ENCODE data around the gene FDPS.

FDPS gene

DNA sequence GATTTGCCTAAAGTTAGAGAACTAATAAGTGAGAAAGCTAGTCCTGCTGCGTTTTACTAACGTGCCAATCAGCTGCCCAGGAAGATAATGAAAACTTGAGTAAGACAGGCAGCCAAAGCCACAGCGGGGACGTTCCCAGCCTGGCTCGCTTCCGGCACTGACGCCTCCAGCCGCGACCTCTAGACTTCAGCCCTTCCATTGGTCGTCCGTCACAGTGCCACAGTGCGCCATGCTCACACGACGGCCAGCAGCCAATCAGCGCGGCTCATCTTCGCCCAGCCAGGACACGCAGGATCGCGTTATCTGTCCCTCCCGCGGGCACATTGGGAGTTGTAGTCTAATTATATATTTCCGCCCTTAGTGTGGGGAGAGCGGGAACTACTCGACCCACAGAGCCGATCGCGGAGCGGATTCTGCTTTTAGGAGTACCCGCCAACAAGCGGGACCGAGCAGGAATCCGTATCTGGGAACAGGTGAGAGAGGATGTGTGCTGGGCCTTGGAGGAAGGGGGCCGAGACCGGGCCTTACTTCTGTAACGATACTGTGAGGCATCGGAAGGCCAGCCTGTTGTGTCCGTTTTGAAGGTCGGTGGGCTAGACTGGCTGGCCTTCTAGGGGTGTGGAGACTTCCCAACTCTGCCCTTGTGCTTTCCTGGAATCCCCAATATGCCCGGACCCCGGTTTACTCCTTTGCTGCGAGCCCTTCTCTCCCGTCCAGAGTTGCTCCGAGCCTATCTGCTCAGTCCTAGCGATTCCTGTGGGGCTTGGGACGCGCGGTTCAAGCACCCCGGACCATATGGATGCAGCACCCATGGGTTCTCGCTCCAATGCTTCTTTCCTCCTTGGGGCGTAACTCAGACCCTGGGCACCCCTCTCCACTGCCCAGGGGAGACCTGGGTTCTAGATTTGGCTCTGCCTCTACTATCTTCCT is at the start of gene FDPS:
Gene FDPS, plus strand, starts transcription at position 374 of the 930 bp plus-strand sequence. CDS start 924 bp downstream, outside the sequence.
- peak; percentile 98 for DNase-seq (ENCODE audit: low spot score)

DNA sequence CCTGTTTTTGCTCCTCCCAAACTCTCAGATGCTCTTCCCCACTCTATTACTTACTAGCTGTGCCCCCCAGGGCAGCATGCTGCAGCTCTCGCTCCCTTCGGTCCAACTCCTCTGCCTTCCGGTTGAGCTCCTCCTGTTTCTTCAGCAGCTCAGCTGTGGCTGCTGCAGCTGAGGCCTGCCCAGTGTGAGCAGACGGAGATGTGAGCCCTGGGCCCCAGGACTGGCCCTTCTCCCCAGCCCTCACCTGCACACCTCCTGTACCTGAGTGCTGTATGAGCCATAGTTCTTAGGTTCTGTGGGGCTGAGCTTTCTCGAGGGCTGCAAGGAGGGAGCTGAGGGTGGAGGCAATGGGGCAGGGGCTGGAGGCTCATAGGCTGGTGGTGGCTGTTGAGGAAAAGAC is 48.4 kb upstream of the FDPS start:
- DNase-seq (ENCODE audit: low spot score), result no peak

GRCh38 chr1:155261493-155261851 is 47.2 kb upstream of the FDPS start:
- peak; percentile 40 for DNase-seq (ENCODE audit: low spot score)

DNA sequence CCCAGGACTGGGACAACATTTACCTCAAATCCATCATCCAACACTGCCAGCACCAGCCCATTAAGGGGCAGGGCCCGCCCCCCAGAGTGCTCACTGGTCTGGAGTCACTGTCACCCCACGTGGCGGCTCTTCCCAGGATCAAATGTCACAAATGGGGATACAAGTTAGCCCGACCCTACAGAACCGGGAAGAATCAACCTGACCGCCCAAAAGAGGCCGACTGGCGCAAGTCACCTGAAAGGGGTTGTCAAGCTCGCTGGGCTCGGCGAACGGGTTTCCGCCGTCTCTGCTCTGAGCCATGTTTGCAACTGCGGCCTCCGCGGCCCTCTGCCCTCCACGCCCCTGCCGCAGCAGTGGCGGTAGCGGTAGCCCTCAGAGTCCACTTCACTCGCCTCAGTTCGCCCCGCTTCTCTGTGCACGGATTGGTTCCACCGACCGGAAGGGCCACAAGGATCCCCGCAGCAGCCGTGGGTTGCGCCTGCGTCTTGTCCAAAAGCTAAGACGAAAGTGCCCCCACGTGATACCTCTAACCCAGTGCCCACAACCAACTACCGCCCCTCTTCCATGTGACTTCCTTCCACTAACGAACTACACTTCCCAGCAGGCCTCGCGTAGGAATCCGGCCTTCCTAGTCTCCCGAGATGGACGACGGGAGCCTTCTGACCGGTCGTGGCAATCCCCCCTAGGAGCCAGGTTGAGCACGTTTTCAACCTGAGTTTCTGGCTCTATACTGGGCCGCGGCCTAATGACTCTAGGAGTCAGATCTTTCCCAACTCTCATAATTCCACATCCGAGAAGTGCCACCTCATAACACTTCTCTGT is 46.6 kb upstream of the FDPS start, which contains the start of gene SCAMP3:
Gene SCAMP3, minus strand, starts transcription at position 509 of the 822 bp plus-strand sequence. Its CDS starts 209 bp downstream, at position 300.
- DNase-seq (ENCODE audit: low spot score), result peak; percentile 99

GRCh38 chr1:155263067-155263466 is 45.6 kb upstream of the FDPS start:
- no peak for DNase-seq (ENCODE audit: low spot score)

DNA sequence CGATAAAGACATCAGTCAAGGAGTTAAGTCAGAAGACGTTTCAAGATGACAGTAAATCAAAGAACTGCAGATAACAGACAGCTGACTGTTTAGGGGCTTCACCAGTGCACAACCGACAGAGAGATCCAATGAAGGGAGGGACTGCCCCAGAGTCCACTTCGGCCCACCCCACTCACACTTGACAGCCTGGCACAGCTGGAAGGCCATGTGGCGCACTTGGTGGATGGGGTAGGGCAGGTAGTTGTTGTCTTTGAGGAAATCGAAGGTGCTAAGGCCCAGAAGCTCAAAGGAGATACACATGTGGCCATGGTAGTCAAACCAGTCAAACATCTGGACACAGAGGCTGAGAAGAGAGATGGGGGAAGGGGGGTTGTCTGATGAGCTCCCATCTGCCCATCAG is 42.1 kb upstream of the FDPS start:
- no peak for DNase-seq (ENCODE audit: low spot score)

DNA sequence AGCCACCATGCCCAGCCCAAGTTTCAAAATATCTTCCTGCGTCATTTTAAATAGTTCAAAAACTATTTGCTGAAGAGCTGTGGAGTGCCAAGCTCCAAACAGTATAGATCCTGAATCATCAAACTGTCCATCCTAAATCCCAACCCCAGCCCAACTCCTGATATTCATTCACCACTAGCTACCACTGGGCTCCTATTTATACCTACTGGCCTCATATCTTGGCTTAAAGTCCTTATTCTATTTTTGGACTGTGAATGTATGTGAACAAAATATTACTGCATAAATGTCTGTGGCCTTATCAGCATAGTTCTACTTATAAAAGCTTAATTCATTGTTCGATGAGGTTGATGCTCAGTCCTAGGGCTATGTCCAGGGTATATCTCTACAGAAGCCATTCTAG is 41.3 kb upstream of the FDPS start:
- no peak for DNase-seq (ENCODE audit: low spot score)

DNA sequence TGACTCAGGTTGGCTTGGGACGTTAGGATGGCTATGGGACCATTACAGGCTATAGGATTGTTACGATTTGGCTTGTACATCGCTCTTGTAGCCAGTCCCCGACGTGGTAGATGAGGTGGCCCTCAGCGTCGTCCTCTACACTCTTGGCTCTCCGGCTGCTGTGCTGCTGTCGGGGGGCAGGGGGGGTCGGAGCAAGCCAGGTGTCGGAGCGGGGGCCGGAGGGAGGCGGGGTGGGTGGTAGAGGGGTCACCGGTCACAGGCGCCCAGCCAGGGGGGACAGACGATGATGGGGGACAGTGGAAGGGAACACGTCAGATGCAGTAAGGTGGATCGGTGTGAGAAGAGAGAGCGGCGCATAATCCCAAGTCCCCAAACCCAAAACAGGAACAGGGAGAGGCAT is 40.0 kb upstream of the FDPS start:
- DNase-seq (ENCODE audit: low spot score), result no peak

DNA sequence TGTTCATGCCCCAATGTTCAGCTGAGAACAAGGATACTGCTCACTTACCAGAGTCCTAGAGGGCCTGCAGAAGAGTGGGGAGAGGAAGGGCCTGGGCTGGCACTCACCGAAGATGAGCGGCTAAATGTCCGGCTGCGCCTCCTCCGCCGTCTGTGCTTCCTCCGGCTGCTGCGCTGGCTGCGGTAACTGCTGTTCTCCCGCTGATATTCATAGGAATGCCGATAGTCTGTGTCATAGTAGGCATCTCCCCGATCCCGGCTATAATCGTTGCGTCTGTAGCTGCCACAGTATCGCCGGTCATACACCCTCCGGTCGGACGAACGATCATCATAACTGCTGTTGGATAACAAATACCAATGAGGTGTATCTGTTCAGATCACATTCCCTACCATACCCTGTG is 39.3 kb upstream of the FDPS start:
- no peak for DNase-seq (ENCODE audit: low spot score)

DNA sequence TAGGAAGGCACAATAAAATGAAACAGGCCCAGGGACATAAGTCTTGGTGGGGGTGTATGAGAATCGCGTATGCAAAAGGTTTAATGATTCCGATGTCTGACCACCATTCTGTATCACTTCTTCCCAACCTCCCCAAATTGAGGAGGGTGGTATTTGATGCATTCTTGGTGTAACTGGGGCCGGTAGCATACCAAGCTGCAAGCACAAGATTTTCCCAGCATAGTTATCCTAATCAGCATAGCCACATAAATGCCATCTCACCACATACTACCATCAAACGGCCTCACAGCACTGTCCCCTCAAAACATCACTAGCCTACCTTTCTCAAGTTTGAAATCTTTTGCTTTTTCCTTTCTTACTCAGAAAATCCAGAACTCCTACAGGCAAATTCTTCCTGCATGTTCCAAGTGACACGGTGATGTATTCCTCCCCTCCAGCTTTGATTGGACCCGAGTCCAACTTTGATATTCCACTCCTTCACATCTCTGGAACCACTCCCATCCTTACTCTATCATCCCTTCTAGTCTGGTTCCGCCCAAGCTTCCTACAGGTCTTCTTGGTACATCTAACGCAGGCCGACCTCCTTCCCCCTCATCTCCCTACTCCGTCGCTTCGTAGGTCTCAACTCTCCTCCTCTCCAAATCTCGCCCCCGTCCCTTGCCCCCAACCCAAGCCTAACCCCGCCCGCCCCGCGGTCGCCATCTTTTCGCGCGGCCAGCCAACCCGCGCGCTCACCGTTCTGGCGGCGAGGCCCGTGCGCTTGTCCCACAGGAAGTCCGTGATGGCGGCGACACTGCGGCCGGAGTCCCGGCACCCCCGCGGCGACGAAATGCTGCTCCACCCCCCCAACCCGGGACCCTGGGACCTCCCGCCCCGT is 36.0 kb upstream of the FDPS start:
- DNase-seq (ENCODE audit: low spot score), result peak; percentile 76

GRCh38 chr1:155273343-155274245 is 35.1 kb upstream of the FDPS start, which contains the start of gene CLK2:
Gene CLK2, minus strand, starts transcription at chr1:155273504. Its CDS starts 2,527 bp downstream, at chr1:155270977.
- peak; percentile 96 for DNase-seq (ENCODE audit: low spot score)

DNA sequence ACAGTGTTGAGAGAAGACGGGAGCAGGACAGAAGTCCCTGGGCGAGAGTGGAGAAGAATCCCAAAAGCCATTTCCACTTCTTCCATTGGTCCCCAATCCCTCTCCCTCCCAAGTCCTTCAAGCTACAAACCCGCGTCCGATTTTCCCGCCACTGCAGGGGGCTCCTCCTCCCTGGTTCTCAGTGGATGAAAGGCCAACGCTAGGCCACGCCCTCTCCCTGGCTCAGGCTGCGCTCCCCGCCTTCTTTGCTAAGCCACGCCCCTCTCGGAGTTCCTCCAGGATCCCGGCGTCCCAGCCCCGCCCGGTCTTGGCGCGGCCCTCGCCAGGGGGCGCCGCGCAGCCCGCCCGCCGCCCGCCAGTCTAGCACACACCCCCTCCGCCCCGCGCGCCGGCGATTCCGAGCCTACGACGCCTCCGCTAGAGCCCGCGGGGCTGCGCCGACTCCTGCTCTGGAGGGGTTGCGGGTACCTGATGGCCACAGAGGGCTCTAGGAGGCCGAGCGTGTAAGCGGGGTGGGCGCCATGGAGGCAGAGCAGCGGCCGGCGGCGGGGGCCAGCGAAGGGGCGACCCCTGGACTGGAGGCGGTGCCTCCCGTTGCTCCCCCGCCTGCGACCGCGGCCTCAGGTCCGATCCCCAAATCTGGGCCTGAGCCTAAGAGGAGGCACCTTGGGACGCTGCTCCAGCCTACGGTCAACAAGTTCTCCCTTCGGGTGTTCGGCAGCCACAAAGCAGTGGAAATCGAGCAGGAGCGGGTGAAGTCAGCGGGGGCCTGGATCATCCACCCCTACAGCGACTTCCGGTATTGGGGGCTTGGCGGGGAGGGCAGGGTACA is 31.4 kb upstream of the FDPS start, which contains the start of gene HCN3:
Gene HCN3, plus strand, starts transcription at position 394 of the 832 bp plus-strand sequence. Its CDS starts 128 bp downstream, at position 522.
- DNase-seq (ENCODE audit: low spot score), result peak; percentile 96

DNA sequence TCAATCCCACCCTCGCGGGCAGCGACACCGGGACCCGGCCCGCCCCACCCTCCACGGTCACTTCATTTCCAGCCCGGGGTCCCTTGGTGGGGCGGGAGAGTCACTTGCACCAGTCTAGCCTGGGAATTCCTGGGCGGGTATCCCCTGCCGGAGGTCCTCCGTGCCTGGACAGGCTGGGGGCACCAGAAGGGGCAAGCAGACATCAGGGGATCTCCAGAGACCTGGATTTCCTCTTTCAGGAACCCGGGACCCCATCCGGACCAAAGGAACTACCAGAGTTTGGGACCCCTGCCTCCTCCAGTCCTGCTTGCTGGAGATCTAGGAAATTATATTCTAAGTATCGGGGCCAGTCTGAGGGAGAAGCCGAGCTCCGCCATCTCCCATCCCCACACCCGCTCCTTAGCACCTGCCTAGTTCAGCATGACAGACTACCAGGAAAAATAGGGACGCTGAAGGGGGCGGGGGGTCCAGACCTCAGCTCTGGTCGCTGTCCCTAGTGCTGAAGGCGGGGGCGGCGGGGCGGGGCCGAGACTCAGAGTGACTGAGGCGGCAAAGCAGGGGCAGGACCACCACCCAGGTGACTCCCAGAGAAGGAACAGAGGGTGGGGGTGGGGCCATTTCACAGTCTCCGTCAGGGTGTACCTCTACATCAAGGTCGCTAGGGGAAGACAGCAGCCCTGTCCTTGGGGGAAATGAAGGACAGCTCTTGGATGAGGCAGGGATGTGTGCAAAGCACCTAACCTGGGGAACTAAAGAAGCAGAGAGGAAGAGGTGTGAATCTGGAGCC is 30.6 kb upstream of the FDPS start:
- peak; percentile 92 for DNase-seq (ENCODE audit: low spot score)

DNA sequence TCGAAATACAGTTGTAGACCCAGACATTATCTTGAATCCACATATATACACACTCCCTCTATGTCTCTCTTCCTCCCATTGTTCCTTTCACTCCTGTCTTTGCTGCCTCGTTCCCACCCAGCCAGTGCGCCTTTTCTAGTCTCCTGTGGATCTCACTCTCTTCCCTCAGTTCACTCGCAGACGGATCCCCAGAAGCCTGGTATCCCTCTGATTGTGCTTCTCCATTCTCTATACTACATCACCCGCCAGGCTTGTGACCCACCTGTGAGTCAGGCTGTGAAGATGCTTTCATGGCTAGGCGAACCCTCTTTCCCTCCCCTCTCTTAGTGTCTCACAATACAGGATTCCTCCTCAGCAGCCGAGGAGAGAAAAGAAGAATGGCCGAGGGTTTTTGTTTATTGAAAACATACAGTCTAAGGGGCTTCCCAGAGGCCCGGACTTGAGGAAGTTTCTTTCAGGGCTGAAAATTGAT is 29.9 kb upstream of the FDPS start:
- DNase-seq (ENCODE audit: low spot score), result no peak

- DNase-seq (ENCODE audit: low spot score), result no peak
Observed at GRCh38 chr1:155279268-155279667, 29.4 kb upstream of the FDPS start.

DNA sequence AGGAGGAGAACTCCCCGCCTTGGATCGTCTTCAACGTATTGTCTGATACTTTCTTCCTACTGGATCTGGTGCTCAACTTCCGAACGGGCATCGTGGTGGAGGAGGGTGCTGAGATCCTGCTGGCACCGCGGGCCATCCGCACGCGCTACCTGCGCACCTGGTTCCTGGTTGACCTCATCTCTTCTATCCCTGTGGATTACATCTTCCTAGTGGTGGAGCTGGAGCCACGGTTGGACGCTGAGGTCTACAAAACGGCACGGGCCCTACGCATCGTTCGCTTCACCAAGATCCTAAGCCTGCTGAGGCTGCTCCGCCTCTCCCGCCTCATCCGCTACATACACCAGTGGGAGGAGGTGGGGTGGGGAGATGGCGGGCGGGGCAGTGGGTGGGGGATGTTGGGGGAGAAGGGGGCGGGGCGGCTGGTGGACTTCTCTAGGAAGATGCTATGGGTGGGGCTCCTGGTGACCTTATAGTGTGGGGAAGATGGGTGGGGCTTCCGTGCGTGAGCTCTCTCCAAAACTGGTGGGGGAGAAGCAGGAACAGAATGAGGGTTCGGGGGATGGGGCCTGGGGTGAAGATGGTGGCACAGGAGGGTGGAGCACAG is 26.1 kb upstream of the FDPS start:
- no peak for DNase-seq (ENCODE audit: low spot score)

- DNase-seq (ENCODE audit: low spot score), result no peak
Observed at GRCh38 chr1:155284476-155284875, 24.2 kb upstream of the FDPS start.

GRCh38 chr1:155285063-155285462 is 23.6 kb upstream of the FDPS start:
- no peak for DNase-seq (ENCODE audit: low spot score)

Data from iPS-NIHi11 (cell line).